GM19395 (cell line): ENCODE measurements around the gene KIF4A.
"Not testable (repeated sequence)": the region's sequence is repeated elsewhere in the genome, so short reads cannot be mapped to it uniquely, and the experiment has no call there.

Experiments
- ATAC-seq: cut with Tn5 transposase; IDR thresholded peaks from one replicate; pipeline ENCODE4 v1.9.1; 2021; ENCODE audit warnings: mild to moderate bottlenecking, moderate library complexity; ENCODE audit not compliant: unreplicated experiment

The KIF4A gene

GRCh38 chrX:70289793-70290770, at the start of gene KIF4A, which contains the start of gene PDZD11:
Gene KIF4A, plus strand, starts transcription at chrX:70290104. Its CDS starts 355 bp downstream, at chrX:70290459.
Gene PDZD11, minus strand, starts transcription at chrX:70289927. Its CDS starts 586 bp downstream, at chrX:70289341.
- peak; percentile 94 for ATAC-seq

- no peak for ATAC-seq
Measured at GRCh38 chrX:70240751-70241150, 49.2 kb upstream of the KIF4A start.

GRCh38 chrX:70241501-70241900, 48.4 kb upstream of the KIF4A start:
- no peak for ATAC-seq

GRCh38 chrX:70243601-70244000, 46.3 kb upstream of the KIF4A start:
- ATAC-seq, result not testable (repeated sequence)

GRCh38 chrX:70244881-70245280, 45.0 kb upstream of the KIF4A start:
- ATAC-seq, result no peak

GRCh38 chrX:70247252-70247651, 42.7 kb upstream of the KIF4A start:
- ATAC-seq, result no peak

GRCh38 chrX:70252491-70252890, 37.4 kb upstream of the KIF4A start:
- ATAC-seq, result no peak

- ATAC-seq, result no peak
Measured at GRCh38 chrX:70253377-70254062, 36.4 kb upstream of the KIF4A start.

- ATAC-seq, result no peak
Measured at GRCh38 chrX:70254063-70254400, 35.9 kb upstream of the KIF4A start.

- ATAC-seq, result no peak
Measured at GRCh38 chrX:70254909-70255308, 35.0 kb upstream of the KIF4A start.

GRCh38 chrX:70255452-70255851, 34.5 kb upstream of the KIF4A start:
- no peak for ATAC-seq

- ATAC-seq, result no peak
Measured at GRCh38 chrX:70257423-70258288, 32.2 kb upstream of the KIF4A start.

GRCh38 chrX:70260104-70260503, 29.8 kb upstream of the KIF4A start, which contains the start of gene P2RY4:
Gene P2RY4, minus strand, starts transcription at chrX:70260204. Its CDS starts 580 bp downstream, at chrX:70259624.
- ATAC-seq, result no peak

GRCh38 chrX:70262952-70263567, 26.8 kb upstream of the KIF4A start:
- peak; percentile 84 for ATAC-seq

- no peak for ATAC-seq
Measured at GRCh38 chrX:70264784-70265183, 25.1 kb upstream of the KIF4A start.

- ATAC-seq, result no peak
Measured at GRCh38 chrX:70268034-70268433, 21.9 kb upstream of the KIF4A start, which contains the start of gene ARR3. Gene ARR3, plus strand, starts transcription at chrX:70268334. Its CDS starts 1,052 bp downstream, at chrX:70269386.

- ATAC-seq, result not testable (repeated sequence)
Measured at GRCh38 chrX:70274029-70274428, 15.9 kb upstream of the KIF4A start.

GRCh38 chrX:70279081-70279480, 10.8 kb upstream of the KIF4A start:
- ATAC-seq, result no peak

- no peak for ATAC-seq
Measured at GRCh38 chrX:70280573-70280972, 9.3 kb upstream of the KIF4A start.

GRCh38 chrX:70281951-70282350, 8.0 kb upstream of the KIF4A start, which contains the start of gene RAB41:
Gene RAB41, plus strand, starts transcription at chrX:70282172. Its CDS starts 46 bp downstream, at chrX:70282218.
- ATAC-seq, result no peak
